Endothelial cell of umbilical vein (primary cell): ENCODE measurements around the gene MCCC1. TPM values are rescaled to one million over a fixed set of nuclear protein-coding genes. Genes with fewer than 3 reads are reported as not detected.

Source experiments
- BruUV-seq: library from RNA; stranded (reverse); fragments of 400-500 nt; replicated peaks from 2 replicates; lab custom pipeline; 2021; lab: Mats Ljungman, UMichigan
- CTCF ChIA-PET: fragments of 300-600, 350-600 bp; sonication (Branson Sonifier 250); formaldehyde crosslinking; loops from one replicate; lab custom pipeline; 2021; ENCODE audit warnings: antibody characterized with exemption, inconsistent platforms; lab: Charles Lee
- POLR2A ChIA-PET: fragments of 300-600, 350-600 bp; sonication (Branson Sonifier 250); formaldehyde crosslinking; loops from one replicate; lab custom pipeline; 2021; ENCODE audit warnings: antibody characterized with exemption, inconsistent platforms; lab: Charles Lee
- DNase-seq: peaks from one replicate; pipeline ENCODE4 v3.0.0-alpha.2; 2011; ENCODE audit warnings: low read depth, low spot score
- FAIRE-seq: peaks from 2 replicates; lab custom pipeline; 2011; peaks lifted over from hg19 to GRCh38; lab: Jason Lieb, UNC
- H2AFZ ChIP-seq: 2 replicates; pipeline ENCODE4 v1.6.0; 2012; ENCODE audit warnings: low read depth, low read length, control low read depth, inconsistent platforms
- H3K27ac ChIP-seq: 2 replicates; pipeline ENCODE4 v1.5.1; 2011; ENCODE audit warnings: low read depth, mild to moderate bottlenecking, control low read depth, low read length, moderate library complexity; ENCODE audit not compliant: insufficient read depth
- H3K27me3 ChIP-seq, 2 experiments: 2 replicates each; pipeline versions ENCODE4 v1.6.0 to v1.6.1; 2011; ENCODE audit warnings: low read length in 2 of 2, mixed read lengths in 1 of 2; ENCODE audit not compliant: control insufficient read depth in 2 of 2, insufficient read depth in 2 of 2
- H3K36me3 ChIP-seq, 2 experiments: 2 replicates in 1 of 2; 3 replicates in 1 of 2; pipeline ENCODE4 v1.5.1; 2011; ENCODE audit warnings: low read length in 2 of 2, mild to moderate bottlenecking in 1 of 2, moderate library complexity in 1 of 2; ENCODE audit not compliant: control insufficient read depth in 2 of 2, insufficient read depth in 2 of 2; ENCODE audit errors: extremely low read depth in 1 of 2
- H3K4me1 ChIP-seq: 3 replicates; pipeline ENCODE4 v1.5.1; 2011; ENCODE audit warnings: mild to moderate bottlenecking, low read length; ENCODE audit not compliant: control insufficient read depth, insufficient read depth; ENCODE audit errors: extremely low read depth
- H3K4me2 ChIP-seq: 2 replicates; pipeline ENCODE4 v1.6.1; 2011; ENCODE audit warnings: low read length, control low read depth, mixed read lengths; ENCODE audit not compliant: insufficient read depth
- H3K4me3 ChIP-seq, 3 experiments: fragments of 200-600 bp in 1 of 3; sonication (generic), shearing (Covaris generic) in 1 of 3; replicated peaks in 1 of 3; 2 replicates each; pipeline ENCODE4 v1.5.1; 2011 to 2016; ENCODE audit warnings: control low read depth in 3 of 3, low read length in 3 of 3, mild to moderate bottlenecking in 2 of 3, inconsistent platforms in 1 of 3, low read depth in 1 of 3, moderate library complexity in 1 of 3; ENCODE audit not compliant: insufficient read depth in 1 of 3
- H3K79me2 ChIP-seq: 2 replicates; pipeline ENCODE4 v1.6.0; 2012; ENCODE audit warnings: low read length, inconsistent platforms; ENCODE audit not compliant: control insufficient read depth, insufficient read depth
- H3K9ac ChIP-seq: replicated peaks from 2 replicates; pipeline ENCODE3; 2011; ENCODE audit warnings: low read length, control low read depth; ENCODE audit not compliant: insufficient read depth; ENCODE audit errors: extremely low read depth
- H3K9me1 ChIP-seq: replicated peaks from 3 replicates; pipeline ENCODE4 v1.6.0; 2011; ENCODE audit warnings: mild to moderate bottlenecking, low read length; ENCODE audit not compliant: control insufficient read depth, insufficient read depth; ENCODE audit errors: extremely low read depth
- H3K9me3 ChIP-seq: replicated peaks from 2 replicates; pipeline ENCODE4 v1.5.1; 2012; ENCODE audit warnings: low read length, inconsistent platforms; ENCODE audit not compliant: control insufficient read depth, insufficient read depth
- H4K20me1 ChIP-seq: replicated peaks from 2 replicates; pipeline ENCODE3; 2011; ENCODE audit warnings: mild to moderate bottlenecking, low read length; ENCODE audit not compliant: control insufficient read depth, insufficient read depth; ENCODE audit errors: extremely low read depth
- CTCF ChIP-seq, 2 donors: IDR thresholded peaks; 1 replicate in 1 of 2; 2 replicates in 1 of 2; pipeline ENCODE4 v1.5.1; 2011; ENCODE audit warnings: low read length in 2 of 2, mild to moderate bottlenecking in 2 of 2, moderate library complexity in 2 of 2, control low read depth in 1 of 2, inconsistent platforms in 1 of 2, low read depth in 1 of 2; ENCODE audit not compliant: insufficient read depth in 1 of 2; ENCODE audit errors: extremely low read depth in 1 of 2
- EZH2 ChIP-seq: IDR thresholded peaks from 2 replicates; pipeline ENCODE4 v1.6.1; 2012; ENCODE audit warnings: borderline replicate concordance, low read depth, mild to moderate bottlenecking, moderate library complexity, low read length, inconsistent platforms; ENCODE audit not compliant: severe bottlenecking
- FOS ChIP-seq: IDR thresholded peaks from 2 replicates; pipeline ENCODE4 v1.6.1; 2011; ENCODE audit warnings: mild to moderate bottlenecking, low read length, moderate library complexity, borderline replicate concordance; ENCODE audit not compliant: insufficient read depth
- GATA2 ChIP-seq: IDR thresholded peaks from 2 replicates; pipeline ENCODE4 v1.7.0; 2011; ENCODE audit warnings: low read depth, mild to moderate bottlenecking, moderate library complexity, mixed read lengths, low read length; ENCODE audit not compliant: insufficient read length, insufficient read depth
- JUN ChIP-seq: IDR thresholded peaks from 2 replicates; pipeline ENCODE4 v1.6.1; 2011; ENCODE audit warnings: borderline replicate concordance, low read depth; ENCODE audit not compliant: insufficient read length, insufficient read depth
- MAX ChIP-seq: IDR thresholded peaks from 2 replicates; pipeline ENCODE4 v1.6.1; 2011; ENCODE audit not compliant: insufficient read depth, insufficient read length
- MYC ChIP-seq: IDR thresholded peaks from one replicate; pipeline ENCODE4 v1.6.1; 2011; ENCODE audit warnings: mild to moderate bottlenecking, low read depth, low read length
- POLR2A ChIP-seq: IDR thresholded peaks from 2 replicates; pipeline ENCODE4 v1.6.1; 2012; ENCODE audit warnings: low read depth, mild to moderate bottlenecking, control low read depth, low read length
- POLR2AphosphoS5 ChIP-seq: IDR thresholded peaks from 2 replicates; pipeline ENCODE4 v1.6.1; 2012; ENCODE audit warnings: low read depth, mild to moderate bottlenecking, control low read depth, low read length, moderate library complexity; ENCODE audit not compliant: insufficient read depth
- dilution Hi-C: fragments of 300-500 bp; cut with MboI; formaldehyde crosslinking; loops from one replicate; pipeline ENCODE4 v1.15.0; 2019; ENCODE audit warnings: low sequenced_read_pairs; ENCODE audit not compliant: extremely low pct_ligation_motif_present
- intact Hi-C: fragments of 100-400 bp; cut with micrococcal nuclease; formaldehyde crosslinking; loops from one replicate; pipeline ENCODE4 v1.10.0; 2022
- polyA plus RNA-seq, 4 experiments: library from polyadenylated mRNA; depleted of rRNA in 3 of 4; stranded (reverse) in 3 of 4; unstranded in 1 of 4; fragments of >200 nt; gene quantifications; 2 replicates each; pipeline versions ENCODE4 v1.2.1 to v1.2.3, GENCODE V29; 2011 to 2012; ENCODE audit warnings: missing spikeins in 1 of 4
- total RNA-seq: library from RNA; stranded (reverse); gene quantifications from 2 replicates; pipeline ENCODE4 v1.2.3, GENCODE V29; 2021

MCCC1 gene
- total and polyA plus RNA-seq, 2 donors (not counting 3 experiments of a cell fraction or from before 2014, with no cell fraction given), result 9.2 to 19.7 TPM

- POLR2A ChIA-PET, result no interaction called here
- H3K4me3 ChIP-seq, result no peak overlapping the region
- H4K20me1 ChIP-seq, result no peaks in the 10 kb centered on the region
- no peaks in the 10 kb centered on the region for H3K9me1 ChIP-seq
- DNase-seq, result no peak
- H3K36me3 ChIP-seq, result no peaks in the 10 kb centered on the region
- no peaks in the 10 kb centered on the region for H3K27me3 ChIP-seq
- intact Hi-C loops (no loop called here), dilution Hi-C loops (no loop called here)
- FAIRE-seq, result no peak
- H3K79me2 ChIP-seq, result no peaks in the 10 kb centered on the region
- CTCF ChIA-PET, result no interaction called here
- H3K27ac ChIP-seq, result no peak overlapping the region
- no peak overlapping the region for H2AFZ ChIP-seq
- no peak overlapping the region for H3K4me2 ChIP-seq
- no peaks in the 10 kb centered on the region for H3K9me3 ChIP-seq
- H3K4me1 ChIP-seq, result no peaks in the 10 kb centered on the region
- H3K9ac ChIP-seq, result no peak overlapping the region
- no peak for TF ChIP-seq CTCF (IDR thresholded peaks at IDR 0.05; ENCODE audit: extremely low read depth in 1 of 2, insufficient read depth in 1 of 2, low read depth in 1 of 2, low read length in 2 of 2)
- no peak for TF ChIP-seq FOS
- TF ChIP-seq JUN, result no peak
- no peak for TF ChIP-seq GATA2
- no peak for TF ChIP-seq MAX
- no peak for TF ChIP-seq EZH2
- TF ChIP-seq MYC, result no peak
- TF ChIP-seq POLR2A, result no peak
- TF ChIP-seq POLR2AphosphoS5, result no peak
- no TSS peak for BruUV-seq
These were observed 90.5 kb downstream of the MCCC1 start for GRCh38 chr3:183008800-183009199.
